Epithelial cell of proximal tubule (primary cell): Measurements from ENCODE around the gene LUZP2. TPM values are rescaled to one million over a fixed set of nuclear protein-coding genes. Genes with fewer than 3 reads are reported as not detected.
"Not testable (repeated sequence)": the region's sequence is repeated elsewhere in the genome, so short reads cannot be mapped to it uniquely, and the experiment has no call there.

Experiments used
- DNase-seq: peaks from one replicate; pipeline ENCODE4 v3.0.0-alpha.2; 2011; ENCODE audit warnings: low read depth
- H3K4me3 ChIP-seq: 2 replicates; pipeline ENCODE4 v1.5.1; 2011; ENCODE audit warnings: low read depth, mild to moderate bottlenecking, low read length
- CTCF ChIP-seq: conservative IDR thresholded peaks from 2 replicates; pipeline ENCODE4 v1.5.1; 2012; ENCODE audit warnings: low read depth, mild to moderate bottlenecking, low read length
- total RNA-seq: library from RNA; depleted of rRNA; stranded (reverse); fragments of >200 nt; gene quantifications from 2 replicates; pipeline ENCODE4 v1.2.3, GENCODE V29; 2015

Gene LUZP2
- total RNA-seq, 1 donor from 2014 or later = 0.75 TPM

- no peak for DNase-seq
- TF ChIP-seq CTCF = no peak
- no peak overlapping the region for H3K4me3 ChIP-seq
Observed at GRCh38 chr11:24886880-24887619, 390.2 kb downstream of the LUZP2 start.

GRCh38 chr11:24890426-24890825, 393.6 kb downstream of the LUZP2 start:
- DNase-seq = no peak
- no peak for TF ChIP-seq CTCF
- no peak overlapping the region for H3K4me3 ChIP-seq

GRCh38 chr11:24891845-24892492, 395.1 kb downstream of the LUZP2 start:
- DNase-seq, H3K4me3 ChIP-seq: not testable (repeated sequence)

- no peak for DNase-seq
- no peak overlapping the region for H3K4me3 ChIP-seq
- no peak for TF ChIP-seq CTCF
Observed at GRCh38 chr11:24896118-24896835, 399.4 kb downstream of the LUZP2 start.

GRCh38 chr11:24900514-24900913, 403.7 kb downstream of the LUZP2 start:
- H3K4me3 ChIP-seq = no peak overlapping the region
- TF ChIP-seq CTCF = no peak
- DNase-seq = no peak

GRCh38 chr11:24900960-24901549, 404.2 kb downstream of the LUZP2 start:
- no peak for DNase-seq
- no peak overlapping the region for H3K4me3 ChIP-seq
- no peak for TF ChIP-seq CTCF

- DNase-seq = no peak
- TF ChIP-seq CTCF = no peak
- H3K4me3 ChIP-seq = no peak overlapping the region
Observed at GRCh38 chr11:24903555-24903954, 406.7 kb downstream of the LUZP2 start.
